Stimulated activated CD8-positive, alpha-beta memory T cell treated with anti-CD3 and anti-CD28 coated beads, Interleukin-12 subunit alpha, Interleukin-12 subunit beta, amount 100 ng/mL, for 24 hours (primary cell): ENCODE measurements around the gene SLC7A5.
"Not testable (repeated sequence)": the region's sequence is repeated elsewhere in the genome, so short reads cannot be mapped to it uniquely, and the experiment has no call there.

Experiments used
- DNase-seq: peaks from one replicate; pipeline ENCODE4 v3.0.0-alpha.2; 2020; ENCODE audit errors: extremely low read depth

Gene SLC7A5

DNA sequence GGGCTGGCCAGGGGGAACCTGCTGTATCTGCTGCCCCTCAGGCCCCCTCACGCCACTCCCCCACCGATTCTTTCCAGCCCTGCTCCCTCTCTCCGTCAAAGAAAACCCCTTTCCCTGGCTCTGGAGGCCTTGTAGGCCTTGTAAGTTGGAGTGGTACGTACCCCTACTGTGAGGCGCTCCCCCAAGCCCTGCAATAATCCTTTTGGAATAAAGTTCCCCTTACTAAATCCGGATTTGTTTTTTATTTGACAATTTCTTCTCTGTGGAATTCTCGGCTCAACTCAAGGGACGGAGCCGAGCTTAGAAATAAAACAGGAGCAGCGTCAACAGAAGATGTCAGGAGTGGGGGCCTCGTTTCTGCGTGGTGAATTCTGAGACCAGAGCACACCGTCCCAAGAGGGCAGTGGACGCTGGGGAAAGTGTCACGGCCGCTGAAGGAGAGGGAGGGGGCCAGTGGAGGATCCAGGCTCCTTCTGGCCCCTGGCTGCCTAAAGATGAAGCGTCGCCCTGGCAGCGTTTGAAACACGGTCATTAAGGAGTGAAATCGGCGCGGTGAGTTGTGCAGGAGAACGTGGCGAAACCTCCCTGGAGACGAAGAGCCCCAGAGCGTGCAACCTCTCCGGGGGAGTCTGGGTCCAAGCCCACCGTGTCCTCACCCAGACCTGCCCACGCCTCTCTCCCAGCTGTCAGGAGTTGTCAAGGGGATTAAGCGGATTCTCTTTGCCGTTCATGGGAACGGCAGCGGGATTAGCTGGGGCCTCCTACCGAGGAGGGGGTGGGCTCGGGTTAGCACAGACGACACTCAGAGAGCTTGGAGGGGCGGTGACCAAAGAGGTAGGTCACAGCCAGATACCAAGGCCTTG lies 47.0 kb downstream of the SLC7A5 start:
- no peak for DNase-seq

DNA sequence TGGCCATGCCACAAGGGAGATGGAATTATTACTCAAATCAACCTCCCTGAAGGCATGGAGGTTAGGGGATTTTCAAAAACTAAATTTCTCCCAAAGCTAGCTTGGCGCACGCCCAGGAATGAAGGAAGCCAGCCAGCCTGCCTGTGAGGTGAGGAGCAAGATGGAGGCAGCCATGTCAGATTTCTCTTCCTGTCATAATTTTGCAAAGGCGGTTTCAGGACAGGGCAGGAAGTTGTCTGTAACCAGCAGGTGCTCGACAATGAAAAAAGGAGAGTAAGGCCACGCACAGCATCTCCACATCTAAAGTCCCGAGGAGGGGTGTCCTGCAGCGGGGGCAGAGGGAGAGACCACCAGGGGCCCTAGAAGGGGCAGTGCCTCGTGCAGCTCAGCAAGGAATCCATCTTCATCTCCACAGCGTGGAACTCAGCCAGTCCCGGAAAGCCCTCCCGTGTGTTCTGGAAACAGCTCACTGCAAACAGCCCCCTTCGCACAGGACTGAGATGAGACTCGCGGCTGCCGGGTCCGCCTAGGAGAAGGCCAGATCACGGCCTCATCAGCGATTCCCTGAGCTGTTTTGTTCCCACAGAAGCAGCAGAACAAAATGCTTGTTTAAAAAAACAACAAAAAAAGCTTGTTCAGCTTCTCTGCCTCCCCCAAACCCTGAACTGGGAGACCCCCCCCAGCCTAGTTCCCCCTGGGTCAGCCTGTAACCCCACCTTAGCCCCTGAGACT lies 47.8 kb downstream of the SLC7A5 start:
- DNase-seq: no peak

DNA sequence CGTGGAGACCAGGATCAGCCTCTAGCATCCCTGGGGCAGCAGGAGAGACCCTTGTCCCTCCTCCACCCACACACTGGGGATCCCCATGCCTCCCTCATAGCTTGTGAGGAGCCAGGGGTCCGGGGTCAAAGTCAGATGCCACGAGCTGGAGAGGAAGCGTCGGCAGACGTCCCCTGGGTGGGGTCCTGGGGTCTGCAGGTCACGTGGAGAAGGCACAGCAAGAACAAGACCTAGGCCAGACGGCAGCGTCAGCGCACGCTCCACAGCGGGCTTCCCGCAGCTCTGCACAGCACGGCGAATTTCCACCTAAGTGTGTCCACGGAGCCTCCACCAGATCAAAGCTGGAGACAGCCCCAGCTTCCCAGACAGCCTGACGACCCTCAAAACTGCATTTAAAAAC lies 49.3 kb downstream of the SLC7A5 start:
- DNase-seq: no peak

DNA sequence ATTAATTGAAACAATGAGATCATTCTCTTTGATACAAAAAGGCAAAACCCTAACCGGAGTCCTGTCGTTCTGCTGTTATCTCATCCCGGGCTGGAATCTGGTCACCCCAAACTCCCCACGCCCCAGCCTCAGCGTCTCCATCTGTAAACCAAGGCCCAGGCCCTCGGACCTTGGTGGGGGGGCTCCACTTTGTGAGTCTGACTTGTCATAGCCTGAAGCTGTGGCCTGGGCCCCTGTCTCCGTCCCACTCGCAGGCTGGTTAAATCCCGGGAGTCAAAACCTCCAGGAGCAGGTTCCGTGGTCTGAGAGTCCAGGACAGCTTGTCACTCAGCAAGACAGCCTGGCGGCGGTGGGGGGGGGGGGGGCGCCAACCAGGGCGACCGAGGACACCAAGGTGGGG lies 50.0 kb downstream of the SLC7A5 start:
- DNase-seq: no peak

DNA sequence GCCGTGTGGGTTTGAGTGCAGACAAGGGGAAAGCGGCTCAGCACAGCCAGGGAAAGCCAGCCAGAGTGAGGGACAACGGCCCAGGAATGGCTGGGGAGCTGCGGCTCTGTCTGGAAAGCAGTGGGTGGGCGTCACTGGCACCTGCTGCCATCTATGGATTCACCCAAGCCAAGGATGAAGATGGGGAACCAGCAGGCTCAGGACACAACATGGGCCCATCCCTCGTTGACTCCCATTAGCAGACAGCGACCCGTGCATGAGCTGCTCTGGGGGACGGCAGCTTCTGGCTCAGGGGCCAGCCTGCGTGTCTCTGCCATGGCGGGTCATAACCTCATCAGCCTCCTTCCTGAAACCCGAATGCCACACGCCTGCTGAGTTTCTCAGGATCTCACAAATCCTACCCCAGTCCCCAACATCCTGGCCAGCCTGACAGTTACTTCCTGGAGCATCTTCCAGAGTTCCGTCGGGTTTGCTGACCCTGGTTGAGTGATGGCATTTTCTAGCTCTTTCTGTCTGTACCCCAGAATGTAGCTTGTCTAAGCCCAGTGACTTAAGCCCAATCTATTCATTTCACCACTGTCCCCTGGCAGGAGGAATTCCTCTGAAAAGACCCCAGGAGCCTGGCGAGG lies 50.7 kb downstream of the SLC7A5 start:
- DNase-seq: no peak

DNA sequence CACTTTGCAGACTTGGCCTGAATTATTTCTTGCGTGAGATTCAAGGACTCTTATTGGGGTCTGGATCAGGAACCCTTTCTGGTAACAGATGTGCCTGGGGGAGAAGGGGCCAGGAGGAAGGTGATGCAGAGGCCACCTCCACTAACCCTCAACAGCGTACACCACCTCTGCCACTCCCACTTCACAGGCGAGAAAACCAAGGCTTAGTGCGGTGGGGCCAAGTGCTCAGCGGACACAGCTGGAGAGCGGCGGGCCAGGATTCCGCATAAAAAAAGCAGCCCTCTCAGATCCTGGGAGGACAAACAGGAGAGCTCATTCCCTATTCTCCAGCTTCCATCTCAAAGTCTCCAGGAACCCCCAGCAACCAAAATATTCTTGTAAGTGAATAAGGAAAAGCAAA lies 51.4 kb downstream of the SLC7A5 start:
- DNase-seq: no peak

DNA sequence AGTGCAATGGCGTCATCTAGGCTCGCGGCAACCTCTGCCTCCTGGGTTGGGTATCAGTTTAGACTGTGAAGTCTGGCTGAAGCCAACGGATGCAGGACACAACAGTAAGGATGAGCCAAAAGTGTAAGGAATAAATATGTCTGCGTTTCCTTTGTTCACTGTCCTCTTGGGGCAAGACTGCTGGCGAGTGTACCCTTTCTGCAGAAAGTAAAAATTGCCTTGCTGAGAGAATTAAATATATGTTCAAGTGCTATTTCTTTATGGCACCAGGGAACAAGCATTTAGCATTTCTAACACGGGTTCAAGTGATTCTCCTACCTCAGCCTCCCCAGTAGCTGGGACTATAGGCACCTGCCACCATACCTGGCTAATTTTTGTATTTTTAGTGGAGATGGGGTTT lies 51.9 kb downstream of the SLC7A5 start:
- DNase-seq: not testable (repeated sequence)

DNA sequence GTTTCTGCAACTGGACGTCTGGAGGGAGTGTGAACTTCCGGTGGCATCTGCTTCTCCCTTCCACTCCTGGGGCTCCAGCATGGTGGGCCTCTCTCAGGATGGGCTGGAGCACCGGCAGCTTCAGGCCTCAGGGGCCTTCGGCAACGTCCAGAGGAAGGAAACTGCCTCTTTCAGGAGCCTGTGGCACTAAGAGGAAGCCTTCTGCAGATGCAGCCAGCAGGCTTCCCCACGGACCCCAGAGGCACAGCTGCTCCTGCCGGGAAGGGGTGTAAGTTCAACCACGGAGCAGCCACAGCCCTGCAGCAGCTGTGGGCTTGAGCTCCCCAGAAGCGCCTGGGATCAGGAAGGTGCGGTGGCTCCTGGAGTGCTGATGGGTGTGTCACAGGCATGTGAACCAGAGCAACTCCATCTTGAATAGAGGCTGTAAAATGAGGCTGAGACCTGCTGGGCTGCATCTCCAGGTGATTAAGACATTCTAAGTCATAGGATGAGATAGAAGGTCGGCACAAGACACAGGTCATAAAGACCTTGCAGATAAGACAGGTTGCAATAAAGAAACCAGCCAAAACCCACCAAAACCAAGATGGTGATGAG lies 52.7 kb downstream of the SLC7A5 start:
- no peak for DNase-seq

DNA sequence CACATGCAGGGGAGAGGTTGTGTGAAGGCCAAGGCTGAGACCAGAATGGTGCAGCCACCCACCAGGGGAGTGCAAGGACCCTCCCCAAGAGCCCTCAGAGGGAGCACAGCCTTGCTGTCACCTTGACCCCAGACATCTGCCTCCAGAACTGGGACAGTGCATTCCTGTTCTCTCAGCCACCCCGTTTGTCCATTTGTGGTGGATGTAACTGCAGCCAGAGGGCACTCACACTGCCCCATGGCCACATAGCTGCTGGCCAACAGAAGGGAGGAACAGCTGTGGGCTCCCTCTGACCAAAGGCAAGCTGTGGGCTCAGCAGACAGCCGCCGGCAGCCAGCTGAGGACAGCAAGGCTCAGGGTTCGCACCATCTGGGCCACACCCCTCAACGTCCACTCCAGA lies 53.7 kb downstream of the SLC7A5 start:
- DNase-seq: no peak

DNA sequence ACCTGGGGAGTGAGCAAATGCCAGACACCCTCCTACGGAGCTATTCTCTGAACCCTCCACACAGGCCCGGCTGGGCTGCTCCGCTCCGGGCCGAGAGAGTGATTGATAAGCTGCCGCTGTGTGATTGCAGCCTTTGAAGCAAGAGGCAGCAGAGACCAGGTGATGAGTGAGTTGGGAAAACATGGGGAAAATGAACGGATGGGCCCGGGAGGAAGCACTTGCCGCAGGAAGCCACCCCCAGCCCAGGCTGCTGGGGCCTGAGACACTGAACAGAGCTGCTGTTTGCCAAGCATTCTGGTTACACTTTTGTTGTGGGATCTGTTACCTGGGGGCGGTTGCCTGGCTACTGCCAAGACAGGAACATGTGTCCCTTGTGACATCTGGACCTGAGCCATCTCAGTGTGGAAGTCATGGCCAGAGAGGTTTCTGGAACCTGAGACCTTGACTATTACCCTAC lies 57.1 kb downstream of the SLC7A5 start:
- DNase-seq: no peak

DNA sequence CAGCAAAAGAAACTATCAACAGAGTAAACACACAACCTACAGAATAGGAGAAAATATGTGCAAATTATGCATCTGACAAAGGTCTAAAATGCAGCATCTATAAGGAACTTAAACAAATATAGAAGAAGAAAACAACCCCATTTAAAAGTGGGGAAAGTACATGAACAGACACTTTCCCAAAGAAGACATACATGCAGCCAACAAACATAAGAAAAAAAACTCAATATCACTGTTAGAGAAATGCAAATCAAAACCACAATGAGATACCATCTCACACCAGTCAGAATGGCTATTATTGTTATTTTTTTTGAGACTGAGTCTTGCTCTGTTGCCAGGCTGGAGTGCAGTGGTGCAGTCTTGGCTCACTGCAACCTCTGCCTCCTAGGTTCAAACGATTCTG lies 57.9 kb downstream of the SLC7A5 start:
- not testable (repeated sequence) for DNase-seq

DNA sequence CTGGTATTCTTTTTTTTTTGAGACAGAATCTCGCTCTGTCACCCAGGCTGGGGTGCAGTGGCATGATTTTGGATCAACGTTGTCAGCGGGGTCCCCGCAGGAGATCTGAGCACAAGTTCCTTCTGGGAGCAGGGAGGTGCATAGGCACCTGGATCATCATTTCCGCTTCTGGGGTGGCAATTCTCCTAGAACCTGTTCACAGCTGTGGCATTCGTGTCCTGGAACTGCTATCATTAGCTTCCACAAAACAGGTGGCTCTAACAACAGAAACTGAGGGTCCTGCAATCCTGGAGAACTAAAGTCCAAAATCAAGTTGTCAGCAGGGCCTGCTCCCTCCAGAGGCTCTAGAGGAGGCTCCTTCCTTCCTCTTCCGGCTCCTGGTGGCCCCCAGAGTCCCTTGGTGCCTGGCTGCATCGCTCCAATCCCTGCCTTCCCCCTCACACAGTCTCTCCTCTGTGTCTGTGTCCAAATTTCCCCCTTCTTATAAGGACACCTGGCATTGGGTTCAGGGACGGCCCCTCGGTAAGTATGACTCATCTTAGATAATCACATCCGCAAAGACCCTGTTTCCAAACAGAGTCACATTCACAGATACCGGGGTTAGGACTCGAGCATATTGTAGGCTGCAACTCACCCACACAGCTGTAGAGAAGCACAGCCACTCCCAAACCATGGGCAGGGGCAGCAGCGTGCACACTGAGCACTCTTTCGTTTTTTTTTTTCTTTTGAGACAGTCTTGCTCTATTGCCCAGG lies 60.0 kb downstream of the SLC7A5 start:
- DNase-seq: no peak

DNA sequence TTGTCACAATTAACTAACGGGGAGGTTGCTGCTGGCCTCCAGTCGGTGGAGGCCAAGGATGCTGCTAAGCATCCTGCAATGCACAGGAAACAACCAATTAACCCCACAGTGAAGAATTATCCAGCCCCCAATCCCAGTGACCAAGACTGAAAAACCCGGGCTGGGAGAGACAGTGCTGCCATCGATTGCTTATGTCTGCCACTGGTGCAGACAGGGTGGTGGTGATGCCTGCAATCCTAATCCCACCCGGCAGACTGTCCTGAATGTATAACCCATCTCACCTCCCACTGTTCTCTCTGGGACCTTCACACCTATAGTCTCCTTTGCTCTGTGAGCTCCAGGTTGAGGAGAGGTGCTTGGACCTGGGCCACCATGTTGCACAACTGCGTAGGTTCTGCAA lies 61.2 kb downstream of the SLC7A5 start:
- DNase-seq: no peak

DNA sequence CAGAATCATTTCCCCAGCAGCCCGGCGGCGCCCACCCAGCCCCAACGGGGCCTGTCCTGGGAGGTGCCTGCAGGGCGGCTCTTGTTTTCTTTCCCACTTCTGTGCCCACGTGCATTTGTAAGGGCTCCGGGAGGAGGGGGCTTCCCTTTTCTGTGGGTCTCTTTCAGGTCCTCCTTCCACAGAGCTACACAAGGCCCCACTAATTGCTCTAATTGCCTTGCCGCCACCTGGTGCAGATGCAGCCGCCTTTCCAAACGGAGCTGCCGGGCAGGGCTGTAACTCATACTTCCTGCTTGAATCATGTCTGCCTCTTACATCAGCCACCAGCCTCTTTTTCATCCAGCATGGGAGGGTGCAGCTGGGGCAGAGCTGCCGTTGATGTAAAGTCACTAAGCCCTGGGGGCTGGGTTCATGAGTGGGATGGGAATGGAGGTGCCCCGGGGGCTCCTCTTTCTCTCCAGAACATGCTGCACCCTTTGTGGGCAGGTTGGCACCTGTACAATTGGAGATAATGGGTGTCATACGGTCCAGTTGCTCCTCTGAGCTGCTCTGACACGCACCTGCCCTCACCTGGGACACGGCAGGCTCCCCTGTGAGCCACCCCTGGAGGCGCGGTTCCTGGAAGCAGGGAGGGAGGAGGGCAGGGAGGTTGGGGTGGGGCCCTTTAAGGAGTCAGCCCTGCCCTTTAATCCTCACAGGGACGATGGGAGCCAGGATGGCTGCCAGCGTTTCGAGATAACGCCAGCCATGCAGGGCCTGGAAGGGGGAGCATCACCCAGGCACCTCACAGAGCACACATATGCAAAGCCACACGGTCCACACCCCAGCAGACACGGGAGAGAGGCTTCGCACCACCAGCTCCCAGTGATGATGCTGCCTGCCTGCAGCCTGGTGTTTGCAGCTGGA lies 62.4 kb downstream of the SLC7A5 start:
- DNase-seq: no peak

DNA sequence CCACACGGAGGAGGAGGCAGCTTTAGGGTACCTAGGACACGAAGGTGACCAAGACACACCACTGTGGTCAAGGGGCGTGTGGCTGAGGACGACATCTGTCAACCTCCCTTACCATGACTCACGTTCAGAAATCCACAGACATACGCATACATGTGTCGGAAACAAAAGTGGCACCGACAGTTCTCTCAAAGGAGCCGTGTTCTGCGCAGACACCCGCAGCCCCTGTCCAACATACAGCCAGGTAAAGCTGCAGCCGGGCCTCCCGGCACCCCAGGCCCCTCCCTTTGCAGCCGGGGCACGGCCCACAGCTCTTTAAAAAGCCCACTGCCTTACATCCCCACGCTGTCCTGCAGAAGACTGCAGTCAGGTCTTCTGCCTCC lies 63.1 kb downstream of the SLC7A5 start:
- no peak for DNase-seq

DNA sequence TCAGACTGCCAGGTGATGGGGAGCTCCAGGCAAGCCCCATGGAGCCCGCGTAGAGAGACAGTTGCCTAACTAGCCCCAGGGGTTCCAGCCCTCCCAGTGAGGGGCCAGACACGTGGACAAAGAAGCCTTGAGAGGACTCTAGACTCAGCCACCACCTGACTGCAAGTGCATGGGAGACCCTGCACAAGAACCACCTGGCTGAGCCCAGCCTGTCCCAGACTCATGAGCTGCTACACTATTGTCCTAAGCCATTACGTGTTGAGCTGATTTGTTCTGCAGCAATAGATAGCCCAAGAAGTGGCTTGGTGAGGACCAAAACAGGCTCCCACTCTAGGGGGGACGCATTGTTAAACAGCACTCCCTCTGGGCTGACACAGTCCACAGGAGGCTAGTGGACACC lies 65.9 kb downstream of the SLC7A5 start:
- no peak for DNase-seq

DNA sequence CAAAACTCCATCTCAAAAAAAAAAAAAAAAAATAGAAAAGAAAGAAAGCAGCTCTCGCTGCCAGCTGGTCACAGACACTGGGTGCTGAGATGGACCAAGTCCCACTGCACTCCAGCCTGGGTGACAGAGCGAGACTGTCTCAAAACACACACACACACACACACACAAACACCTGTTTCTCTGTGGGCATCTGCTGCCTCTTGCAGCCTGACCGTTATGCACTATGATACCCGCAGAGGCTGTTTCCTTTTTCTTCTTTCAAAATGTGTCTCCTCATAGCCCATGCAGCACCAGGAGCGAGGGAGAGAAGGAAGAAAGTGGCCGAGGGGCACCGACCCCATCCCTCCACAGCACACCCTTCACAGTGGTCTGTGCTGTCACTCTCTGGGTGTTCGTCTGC lies 66.6 kb downstream of the SLC7A5 start:
- DNase-seq: no peak

DNA sequence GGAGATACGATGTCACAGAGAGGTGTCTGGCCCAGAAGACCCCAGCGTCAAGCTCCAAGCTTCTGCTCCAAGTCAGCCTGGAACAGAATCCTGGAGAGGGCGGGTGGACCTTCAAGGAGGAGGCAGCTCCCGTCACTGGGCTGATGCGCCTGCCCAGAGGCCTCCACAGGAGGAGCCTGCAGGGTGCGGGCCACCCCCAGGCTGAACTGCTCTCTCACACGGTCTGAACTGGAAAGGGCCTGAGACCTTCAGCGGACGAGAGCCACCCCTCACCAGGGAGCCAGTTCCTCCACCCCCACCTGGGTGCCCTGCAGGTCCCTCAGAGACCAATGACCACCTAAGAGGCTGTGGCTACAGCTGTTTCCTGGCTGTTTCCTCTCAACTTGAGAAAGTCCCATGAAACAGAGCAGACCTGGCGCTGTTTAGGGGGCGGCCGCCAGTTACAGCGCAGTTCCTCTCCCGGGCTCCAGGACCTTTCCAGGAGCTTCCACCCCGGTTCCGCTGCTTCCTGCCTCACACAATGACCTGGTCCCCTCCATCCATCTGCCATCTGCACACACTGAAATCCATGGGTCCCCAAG lies 67.5 kb downstream of the SLC7A5 start:
- no peak for DNase-seq

DNA sequence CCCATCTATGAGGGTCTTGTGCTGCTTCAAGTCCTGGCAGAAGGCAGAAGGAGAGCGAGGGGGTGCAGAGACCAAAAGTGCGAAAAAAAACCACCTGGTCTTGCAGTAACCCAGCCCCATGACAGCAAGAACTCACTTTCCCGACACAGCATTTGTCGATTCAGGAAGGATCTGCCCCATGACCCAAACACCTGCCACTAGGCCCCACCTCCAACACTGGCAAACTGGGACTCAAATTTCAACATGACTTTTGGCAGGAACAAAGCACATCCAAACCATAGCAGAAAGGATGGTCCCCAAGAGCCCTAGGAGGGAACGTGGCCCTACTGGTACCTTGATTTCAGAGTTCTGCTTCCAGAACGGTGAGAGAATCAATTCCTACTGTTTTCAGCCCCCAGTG lies 68.8 kb downstream of the SLC7A5 start:
- DNase-seq: no peak

DNA sequence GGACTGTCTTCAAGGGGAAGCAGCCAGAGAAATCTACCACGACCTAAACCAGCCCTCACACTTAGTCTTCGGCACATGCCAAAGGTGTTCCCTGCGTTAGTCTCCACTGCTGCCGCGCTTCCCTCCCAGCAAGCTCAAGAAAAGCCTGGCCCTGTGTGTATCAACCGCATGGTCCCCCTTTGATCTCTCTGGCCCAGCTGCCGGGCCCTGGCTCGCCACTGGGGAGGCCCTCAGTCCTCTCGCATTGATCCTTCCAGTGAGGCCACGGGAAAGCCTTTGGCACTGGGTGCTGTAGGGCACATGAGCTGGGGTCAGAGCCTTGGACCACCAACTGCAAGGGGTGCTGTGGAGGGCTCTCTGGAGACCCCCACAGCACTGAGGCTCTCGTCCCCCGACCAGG lies 74.0 kb downstream of the SLC7A5 start:
- no peak for DNase-seq
